ENCODE results near the gene PFN2.

PFN2 gene

GRCh38 chr3:149975919-149976318 is 5.2 kb upstream of the PFN2 start:
- no peak for TF ChIP-seq GATA2 (IDR thresholded peaks at IDR 0.05; ENCODE audit: low read depth, low read length)
- TF ChIP-seq GATA3 (IDR thresholded peaks at IDR 0.05; ENCODE audit: low read depth, low read length): no peak

- TF ChIP-seq GATA3 (IDR thresholded peaks at IDR 0.05; ENCODE audit: low read depth, low read length) (no peak), GATA2 (IDR thresholded peaks at IDR 0.05; ENCODE audit: low read depth, low read length) (0 out of 2 replicates have a peak, but pooled peaks have one; percentile 6)
Measured at GRCh38 chr3:149971403-149972075, 844 bp upstream of the PFN2 start.

- TF ChIP-seq GATA2 (IDR thresholded peaks at IDR 0.05; ENCODE audit: low read depth, low read length): no peak
Measured at GRCh38 chr3:149969940-149970715, 567 bp downstream of the PFN2 start.

GRCh38 chr3:149969110-149969939 is 1.4 kb downstream of the PFN2 start:
- no peak for TF ChIP-seq GATA3 (IDR thresholded peaks at IDR 0.05; ENCODE audit: low read depth, low read length)
- TF ChIP-seq GATA2 (IDR thresholded peaks at IDR 0.05; ENCODE audit: low read depth, low read length): no peak

GRCh38 chr3:149968216-149968615 is 2.5 kb downstream of the PFN2 start:
- TF ChIP-seq GATA2 (IDR thresholded peaks at IDR 0.05; ENCODE audit: low read depth, low read length) (no peak), GATA3 (IDR thresholded peaks at IDR 0.05; ENCODE audit: low read depth, low read length) (no peak)

GRCh38 chr3:149967086-149967685 is 3.5 kb downstream of the PFN2 start:
- TF ChIP-seq GATA2 (IDR thresholded peaks at IDR 0.05; ENCODE audit: low read depth, low read length): no peak

- TF ChIP-seq GATA2 (IDR thresholded peaks at IDR 0.05; ENCODE audit: low read depth, low read length) (no peak), GATA3 (IDR thresholded peaks at IDR 0.05; ENCODE audit: low read depth, low read length) (no peak)
Measured at GRCh38 chr3:149965278-149965677, 5.4 kb downstream of the PFN2 start.

- TF ChIP-seq GATA2 (IDR thresholded peaks at IDR 0.05; ENCODE audit: low read depth, low read length) (no peak), GATA3 (IDR thresholded peaks at IDR 0.05; ENCODE audit: low read depth, low read length) (no peak)
Measured at GRCh38 chr3:149964291-149964690, 6.4 kb downstream of the PFN2 start.

GRCh38 chr3:149963485-149963884 is 7.2 kb downstream of the PFN2 start:
- TF ChIP-seq GATA3 (IDR thresholded peaks at IDR 0.05; ENCODE audit: low read depth, low read length) (no peak), GATA2 (IDR thresholded peaks at IDR 0.05; ENCODE audit: low read depth, low read length) (no peak)

GRCh38 chr3:149959443-149959842 is 11.3 kb downstream of the PFN2 start:
- TF ChIP-seq GATA3 (IDR thresholded peaks at IDR 0.05; ENCODE audit: low read depth, low read length) (no peak), GATA2 (IDR thresholded peaks at IDR 0.05; ENCODE audit: low read depth, low read length) (no peak)

GRCh38 chr3:149958171-149958796 is 12.4 kb downstream of the PFN2 start:
- TF ChIP-seq GATA2 (IDR thresholded peaks at IDR 0.05; ENCODE audit: low read depth, low read length) (no peak), GATA3 (IDR thresholded peaks at IDR 0.05; ENCODE audit: low read depth, low read length) (no peak)

- no peak for TF ChIP-seq GATA3 (IDR thresholded peaks at IDR 0.05; ENCODE audit: low read depth, low read length)
- no peak for TF ChIP-seq GATA2 (IDR thresholded peaks at IDR 0.05; ENCODE audit: low read depth, low read length)
Measured at GRCh38 chr3:149957361-149958125, 13.2 kb downstream of the PFN2 start.

GRCh38 chr3:149955449-149955848 is 15.2 kb downstream of the PFN2 start:
- TF ChIP-seq GATA2 (IDR thresholded peaks at IDR 0.05; ENCODE audit: low read depth, low read length) (no peak), GATA3 (IDR thresholded peaks at IDR 0.05; ENCODE audit: low read depth, low read length) (no peak; the same call in 1 of the 2 replicates)

Measured in SH-SY5Y (cell line).